Astrocyte of the spinal cord (primary cell): Measurements from ENCODE around the gene RHOF.
"Not testable (repeated sequence)": the region's sequence is repeated elsewhere in the genome, so short reads cannot be mapped to it uniquely, and the experiment has no call there.

Experiments used
- DNase-seq: peaks from one replicate; pipeline ENCODE4 v3.0.0; 2011; ENCODE audit warnings: low read depth, low spot score
- H3K4me3 ChIP-seq: 2 replicates; pipeline ENCODE4 v1.5.1; 2011; ENCODE audit warnings: low read depth, mild to moderate bottlenecking, low read length, moderate library complexity
- in situ Hi-C: cut with HindIII; loops from 2 replicates; pipeline ENCODE4 v1.10.0; 2017; ENCODE audit warnings: low sequenced_read_pairs
- TF ChIP-seq, protein P1 (sequence below): IDR thresholded peaks from 2 replicates; pipeline ENCODE4 v1.5.1; 2012; ENCODE audit warnings: low read depth, mild to moderate bottlenecking, low read length, inconsistent platforms

Gene RHOF

GRCh38 chr12:121791671-121792551 is 1.6 kb downstream of the RHOF start:
- H3K4me3 ChIP-seq = no peak overlapping the region
- TF ChIP-seq, protein P1, sequence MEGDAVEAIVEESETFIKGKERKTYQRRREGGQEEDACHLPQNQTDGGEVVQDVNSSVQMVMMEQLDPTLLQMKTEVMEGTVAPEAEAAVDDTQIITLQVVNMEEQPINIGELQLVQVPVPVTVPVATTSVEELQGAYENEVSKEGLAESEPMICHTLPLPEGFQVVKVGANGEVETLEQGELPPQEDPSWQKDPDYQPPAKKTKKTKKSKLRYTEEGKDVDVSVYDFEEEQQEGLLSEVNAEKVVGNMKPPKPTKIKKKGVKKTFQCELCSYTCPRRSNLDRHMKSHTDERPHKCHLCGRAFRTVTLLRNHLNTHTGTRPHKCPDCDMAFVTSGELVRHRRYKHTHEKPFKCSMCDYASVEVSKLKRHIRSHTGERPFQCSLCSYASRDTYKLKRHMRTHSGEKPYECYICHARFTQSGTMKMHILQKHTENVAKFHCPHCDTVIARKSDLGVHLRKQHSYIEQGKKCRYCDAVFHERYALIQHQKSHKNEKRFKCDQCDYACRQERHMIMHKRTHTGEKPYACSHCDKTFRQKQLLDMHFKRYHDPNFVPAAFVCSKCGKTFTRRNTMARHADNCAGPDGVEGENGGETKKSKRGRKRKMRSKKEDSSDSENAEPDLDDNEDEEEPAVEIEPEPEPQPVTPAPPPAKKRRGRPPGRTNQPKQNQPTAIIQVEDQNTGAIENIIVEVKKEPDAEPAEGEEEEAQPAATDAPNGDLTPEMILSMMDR = no peak
- in situ Hi-C loops = no loop called here
- DNase-seq = no peak

DNA sequence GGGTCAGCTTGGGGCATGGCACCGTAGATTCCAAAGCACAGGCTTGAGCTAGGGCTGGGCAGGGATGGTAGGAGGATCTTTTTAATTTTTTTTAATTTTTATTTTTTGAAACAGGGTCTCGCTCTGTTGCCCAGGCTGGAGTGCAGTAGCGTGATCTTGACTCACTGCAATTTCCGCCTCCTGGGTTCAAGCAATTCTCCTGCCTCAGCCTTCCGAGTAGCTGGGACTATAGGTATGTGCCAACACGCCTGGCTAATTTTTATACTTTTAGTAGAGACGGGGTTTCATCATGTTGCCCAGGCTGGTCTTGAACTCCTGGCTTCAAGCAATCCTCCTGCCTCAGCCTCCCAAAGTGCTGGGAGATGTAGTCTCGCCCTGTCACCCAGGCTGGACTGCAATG is 2.7 kb downstream of the RHOF start:
- H3K4me3 ChIP-seq = not testable (repeated sequence)

DNA sequence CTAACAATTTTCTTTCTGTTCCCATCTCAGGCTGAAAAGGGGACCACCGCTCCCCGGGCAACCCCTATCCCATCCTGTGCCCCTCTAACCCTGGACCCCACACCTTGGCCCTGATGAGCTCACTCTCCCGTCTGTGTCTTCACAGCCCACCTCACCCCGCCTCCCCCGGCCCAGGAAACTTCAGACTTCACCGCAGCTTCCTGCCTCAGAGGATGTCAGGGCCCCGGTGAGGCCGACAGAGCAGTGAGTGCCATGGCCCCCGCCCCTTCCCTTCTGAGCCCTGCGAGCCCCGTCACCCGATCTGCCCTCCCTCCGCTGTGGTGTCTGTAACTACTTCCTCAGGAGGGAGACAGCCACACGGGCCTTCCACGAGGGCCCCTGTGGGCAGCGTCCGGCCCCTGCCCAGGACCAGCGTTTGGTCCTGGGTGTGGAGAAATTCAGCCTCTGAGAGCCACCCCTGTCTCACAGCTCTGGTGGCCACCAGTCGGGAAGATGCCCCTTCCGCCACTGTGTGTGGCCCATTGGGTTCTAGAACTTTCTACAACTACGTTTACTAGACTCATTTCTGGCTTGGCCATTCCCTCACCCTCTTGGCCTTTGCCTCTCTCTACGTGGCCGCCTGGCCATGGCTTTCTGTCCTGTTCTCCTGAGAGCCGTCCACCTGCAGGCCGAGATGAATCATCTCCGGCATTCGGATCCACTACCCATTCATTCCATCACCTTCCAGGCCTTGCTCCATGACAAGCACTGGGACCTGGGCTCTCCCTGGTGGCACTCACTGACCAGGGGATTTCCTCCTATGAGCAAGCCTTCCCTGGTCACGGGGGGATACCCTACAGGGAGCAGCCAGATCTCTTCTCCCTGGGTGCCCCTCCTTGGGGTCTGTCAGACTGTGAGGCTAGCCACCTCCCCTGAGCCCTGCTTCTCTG is 3.4 kb downstream of the RHOF start:
- no peak for DNase-seq
- TF ChIP-seq, protein P1 = no peak
- in situ Hi-C loops = no loop called here
- H3K4me3 ChIP-seq = no peak overlapping the region

More for the DNA sequence above, 2.7 kb downstream of the RHOF start:
- DNase-seq, in situ Hi-C loops: not testable (repeated sequence)

GRCh38 chr12:121789233-121789781 is 4.2 kb downstream of the RHOF start:
- H3K4me3 ChIP-seq = no peak overlapping the region
- TF ChIP-seq, protein P1 = no peak
- DNase-seq = no peak
- in situ Hi-C loops = no loop called here

DNA sequence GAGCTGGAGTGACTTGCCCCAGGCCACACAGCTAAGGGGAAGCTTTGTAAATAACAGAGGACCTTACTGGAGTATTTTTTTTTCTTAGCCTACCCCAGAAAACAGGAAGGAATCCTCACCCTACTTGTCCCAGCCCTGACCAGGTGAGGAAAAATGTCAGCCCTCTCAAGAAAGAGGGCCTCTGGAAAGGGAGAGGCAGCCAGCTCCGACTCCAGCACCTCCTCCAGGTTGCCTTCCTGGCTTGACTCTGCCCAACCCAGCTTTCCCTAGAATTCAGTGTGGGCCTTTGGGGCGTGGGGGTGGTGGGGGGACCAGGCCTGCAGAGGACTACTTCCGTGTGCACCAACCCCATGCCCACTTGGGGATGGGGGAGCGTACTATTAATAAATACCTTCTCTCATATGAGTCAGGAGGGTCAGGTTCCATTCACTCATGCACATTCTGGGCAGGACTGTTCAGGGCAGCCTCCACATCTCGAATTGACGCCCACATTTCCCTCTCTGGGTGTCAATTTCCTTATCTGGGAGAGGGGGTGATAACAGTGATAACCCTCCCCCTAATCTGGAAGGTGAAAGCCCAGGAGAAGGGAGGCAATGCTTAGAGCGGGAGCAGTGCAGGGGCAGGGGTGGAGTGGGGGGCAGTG is 5.2 kb downstream of the RHOF start:
- TF ChIP-seq, protein P1 = no peak
- no peak for DNase-seq
- no peak overlapping the region for H3K4me3 ChIP-seq
- in situ Hi-C loops = no loop called here

- TF ChIP-seq, protein P1 = no peak
- no peak overlapping the region for H3K4me3 ChIP-seq
- in situ Hi-C loops = no loop called here
- no peak for DNase-seq
These were observed 6.1 kb downstream of the RHOF start for GRCh38 chr12:121787063-121788025.
